Endodermal cell (in vitro differentiated cells): ENCODE results near the gene SHC2. TPM values are rescaled to one million over a fixed set of nuclear protein-coding genes. Genes with fewer than 3 reads are reported as not detected.

ENCODE experiments used
- DNase-seq: peaks from one replicate; pipeline ENCODE4 v3.0.0-alpha.2; 2017
- H3K27ac ChIP-seq: 2 replicates; pipeline ENCODE4 v1.5.1; 2013; ENCODE audit warnings: mild to moderate bottlenecking, low read depth, low read length, moderate library complexity
- H3K27me3 ChIP-seq: 2 replicates; pipeline ENCODE4 v1.6.1; 2013; ENCODE audit warnings: mild to moderate bottlenecking, low read length, moderate library complexity; ENCODE audit not compliant: insufficient read depth, control insufficient read depth, poor library complexity, severe bottlenecking
- H3K36me3 ChIP-seq: 2 replicates; pipeline ENCODE4 v1.7.0; 2013; ENCODE audit warnings: mild to moderate bottlenecking, low read length, moderate library complexity; ENCODE audit not compliant: control insufficient read depth, insufficient read depth
- H3K4me1 ChIP-seq: one replicate; pipeline ENCODE4 v1.7.0; 2013; ENCODE audit warnings: low read length; ENCODE audit not compliant: control insufficient read depth, insufficient read depth
- H3K4me3 ChIP-seq: 2 replicates; pipeline ENCODE4 v1.5.1; 2013; ENCODE audit warnings: mild to moderate bottlenecking, low read length, moderate library complexity
- H3K9ac ChIP-seq: 2 replicates; pipeline ENCODE4 v1.6.1; 2013; ENCODE audit warnings: mild to moderate bottlenecking, low read length, moderate library complexity; ENCODE audit not compliant: poor library complexity, severe bottlenecking; ENCODE audit errors: extremely low read depth
- H3K9me3 ChIP-seq: 2 replicates; pipeline ENCODE4 v1.6.1; 2013; ENCODE audit warnings: mild to moderate bottlenecking, low read length, moderate library complexity; ENCODE audit not compliant: control insufficient read depth
- H3K27ac Mint-ChIP-seq: 2 replicates; pipeline ENCODE4 v1.8.0; 2020; ENCODE audit warnings: mixed read lengths
- H3K27me3 Mint-ChIP-seq: 2 replicates; pipeline ENCODE4 v1.8.0; 2021; ENCODE audit warnings: mild to moderate bottlenecking, mixed read lengths; ENCODE audit not compliant: insufficient read depth
- H3K36me3 Mint-ChIP-seq: 2 replicates; pipeline ENCODE4 v1.8.0; 2020; ENCODE audit warnings: low read depth, mixed read lengths
- H3K4me1 Mint-ChIP-seq: 2 replicates; pipeline ENCODE4 v1.8.0; 2020; ENCODE audit warnings: mixed read lengths
- H3K4me3 Mint-ChIP-seq: 2 replicates; pipeline ENCODE4 v1.8.0; 2020; ENCODE audit warnings: mild to moderate bottlenecking, moderate library complexity, mixed read lengths
- H3K9me3 Mint-ChIP-seq: 2 replicates; pipeline ENCODE4 v1.8.0; 2020; ENCODE audit warnings: mild to moderate bottlenecking, mixed read lengths
- WGBS, 2 experiments: methylation state at CpG; one replicate each; pipeline versions ENCODE4 v1.1.5 to v1.1.7; 2013; ENCODE audit warnings: missing lambda C conversion rate in 2 of 2, mixed read lengths in 1 of 2; ENCODE audit not compliant: insufficient coverage in 1 of 2, insufficient read length in 1 of 2; 5-methylcytosine and 5-hydroxymethylcytosine counted together
- total RNA-seq, 2 donors: library from RNA; stranded (reverse); fragmentation: NEBNext Ultra II Directional in 1 of 2; extraction: Animal tissue kit (Norgen Biotek cat#: 25700) in 1 of 2; gene quantifications; 2 replicates in 1 of 2; 3 replicates in 1 of 2; pipeline ENCODE4 v1.2.1, GENCODE V29; 2021
- TF ChIP-seq, protein P1 (sequence below): fragments of 200-600 bp; sonication (generic); conservative IDR thresholded peaks from 2 replicates; pipeline ENCODE4 v1.5.0; 2021; ENCODE audit warnings: antibody characterized with exemption, mild to moderate bottlenecking

SHC2 gene
- total RNA-seq, 2 donors from 2014 or later, result 56.5 to 93.0 TPM

- WGBS, 2 experiments, result 88 to 93% methylated on average over 22 to 26 of the region's 26 CpGs
Measured at GRCh38 chr19:435056-435706, 25.7 kb downstream of the SHC2 start.

DNA sequence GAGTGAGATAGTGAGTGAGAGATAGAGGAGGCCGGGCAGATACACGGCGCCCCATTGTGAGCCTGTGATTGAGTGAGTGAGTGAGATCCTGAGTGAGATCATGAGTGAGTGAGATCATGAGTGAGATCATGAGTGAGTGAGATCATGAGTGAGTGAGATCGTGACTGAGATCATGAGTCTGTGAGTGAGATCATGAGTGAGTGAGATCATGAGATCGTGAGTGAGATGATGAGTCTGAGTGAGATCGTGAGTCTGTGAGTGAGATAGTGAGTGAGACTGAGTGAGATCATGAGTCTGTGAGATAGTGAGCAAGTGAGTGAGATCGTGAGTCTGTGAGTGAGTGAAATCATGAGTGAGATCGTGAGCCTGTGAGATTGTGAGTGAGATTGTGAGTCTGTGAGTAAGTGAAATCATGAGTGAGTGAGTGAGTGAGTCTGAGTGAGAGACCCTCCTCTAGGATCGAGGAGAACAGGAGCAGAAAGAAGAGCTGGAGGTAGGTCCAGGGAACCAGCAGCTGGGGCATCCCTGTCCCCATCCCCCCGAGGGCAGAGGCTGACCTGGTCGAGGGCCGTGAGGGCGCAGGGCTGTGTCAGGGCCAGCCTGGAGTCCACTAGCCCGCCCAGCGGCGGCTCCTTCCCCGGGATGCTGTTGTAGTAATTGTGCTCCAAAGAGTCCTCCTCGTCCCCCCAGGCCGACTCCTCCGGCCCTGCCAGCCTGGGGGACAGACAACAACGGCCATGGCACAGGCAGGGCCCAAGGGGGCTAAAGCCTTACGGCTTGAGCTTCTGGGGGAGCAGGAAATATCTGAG is 26.5 kb downstream of the SHC2 start:
- TF ChIP-seq, protein P1, sequence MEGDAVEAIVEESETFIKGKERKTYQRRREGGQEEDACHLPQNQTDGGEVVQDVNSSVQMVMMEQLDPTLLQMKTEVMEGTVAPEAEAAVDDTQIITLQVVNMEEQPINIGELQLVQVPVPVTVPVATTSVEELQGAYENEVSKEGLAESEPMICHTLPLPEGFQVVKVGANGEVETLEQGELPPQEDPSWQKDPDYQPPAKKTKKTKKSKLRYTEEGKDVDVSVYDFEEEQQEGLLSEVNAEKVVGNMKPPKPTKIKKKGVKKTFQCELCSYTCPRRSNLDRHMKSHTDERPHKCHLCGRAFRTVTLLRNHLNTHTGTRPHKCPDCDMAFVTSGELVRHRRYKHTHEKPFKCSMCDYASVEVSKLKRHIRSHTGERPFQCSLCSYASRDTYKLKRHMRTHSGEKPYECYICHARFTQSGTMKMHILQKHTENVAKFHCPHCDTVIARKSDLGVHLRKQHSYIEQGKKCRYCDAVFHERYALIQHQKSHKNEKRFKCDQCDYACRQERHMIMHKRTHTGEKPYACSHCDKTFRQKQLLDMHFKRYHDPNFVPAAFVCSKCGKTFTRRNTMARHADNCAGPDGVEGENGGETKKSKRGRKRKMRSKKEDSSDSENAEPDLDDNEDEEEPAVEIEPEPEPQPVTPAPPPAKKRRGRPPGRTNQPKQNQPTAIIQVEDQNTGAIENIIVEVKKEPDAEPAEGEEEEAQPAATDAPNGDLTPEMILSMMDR, result no peak
- no peaks in the 10 kb centered on the region for H3K4me1 ChIP-seq
- no peaks in the 10 kb centered on the region for H3K27me3 ChIP-seq
- Mint-ChIP-seq H3K4me3 (no peak overlapping the region), H3K4me1 (no peaks in the 10 kb centered on the region), H3K36me3 (peaks cover 30% of the 10 kb centered on the region), H3K9me3 (peaks cover 4% of the 10 kb centered on the region), H3K27ac (no peak overlapping the region), H3K27me3 (no peaks in the 10 kb centered on the region)
- no peak overlapping the region for H3K9ac ChIP-seq
- no peak overlapping the region for H3K27ac ChIP-seq
- H3K4me3 ChIP-seq, result no peak overlapping the region
- DNase-seq, result no peak
- peaks cover 4% of the 10 kb centered on the region for H3K9me3 ChIP-seq
- peaks cover 7% of the 10 kb centered on the region for H3K36me3 ChIP-seq
- 91 to 92% methylated on average over 14 to 22 of the region's 22 CpGs for WGBS, 2 experiments

More at GRCh38 chr19:435056-435706, 25.7 kb downstream of the SHC2 start:
- Histone ChIP-seq H3K27me3 (no peaks in the 10 kb centered on the region), H3K27ac (peak overlapping the region; percentile 32), H3K4me3 (no peak overlapping the region), H3K9ac (no peak overlapping the region), H3K36me3 (peaks cover 7% of the 10 kb centered on the region), H3K9me3 (peaks cover 4% of the 10 kb centered on the region), H3K4me1 (no peaks in the 10 kb centered on the region)
- Mint-ChIP-seq H3K27me3 (no peaks in the 10 kb centered on the region), H3K4me3 (no peak overlapping the region), H3K36me3 (peaks cover 26% of the 10 kb centered on the region), H3K27ac (no peak overlapping the region), H3K4me1 (no peaks in the 10 kb centered on the region), H3K9me3 (peaks cover 4% of the 10 kb centered on the region)
- DNase-seq, result no peak
- TF ChIP-seq, protein P1, result no peak

DNA sequence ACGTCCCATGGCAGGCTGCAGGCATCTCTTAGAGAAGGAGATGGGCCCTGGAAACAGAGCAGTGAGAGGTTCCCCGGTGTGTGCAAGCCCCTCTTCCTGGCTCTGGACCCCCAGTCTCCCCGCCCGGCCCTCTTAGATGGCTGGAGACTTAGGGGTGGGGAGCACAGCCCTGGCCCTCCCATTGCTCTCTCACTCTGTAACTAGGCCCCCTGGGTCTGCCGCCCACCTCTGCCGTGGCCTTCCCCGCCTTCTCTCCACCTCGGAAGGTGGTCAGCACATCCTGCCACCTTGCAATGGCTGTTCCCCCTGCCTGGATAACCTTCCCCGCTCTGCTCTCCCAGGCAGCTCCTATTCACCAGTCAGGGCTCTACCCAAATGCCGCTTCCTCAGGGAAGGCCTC is 30.1 kb downstream of the SHC2 start:
- H3K27me3 Mint-ChIP-seq, result no peaks in the 10 kb centered on the region
- H3K9me3 Mint-ChIP-seq, result peaks cover 4% of the 10 kb centered on the region
- H3K4me1 ChIP-seq, result no peaks in the 10 kb centered on the region
- H3K4me3 Mint-ChIP-seq, result no peak overlapping the region
- H3K36me3 ChIP-seq, result peaks cover 17% of the 10 kb centered on the region
- H3K27ac Mint-ChIP-seq, result no peak overlapping the region
- H3K9me3 ChIP-seq, result peaks cover 4% of the 10 kb centered on the region
- H3K36me3 Mint-ChIP-seq, result peaks cover 43% of the 10 kb centered on the region
- TF ChIP-seq, protein P1, result no peak
- no peak overlapping the region for H3K27ac ChIP-seq
- 83 to 90% methylated on average over 7 to 10 of the region's 10 CpGs for WGBS, 2 experiments
- no peak overlapping the region for H3K4me3 ChIP-seq
- no peaks in the 10 kb centered on the region for H3K27me3 ChIP-seq
- DNase-seq, result no peak
- no peak overlapping the region for H3K9ac ChIP-seq
- no peaks in the 10 kb centered on the region for H3K4me1 Mint-ChIP-seq
